K562 (cell line): Measurements from ENCODE around the gene DTHD1. TPM values are rescaled to one million over a fixed set of nuclear protein-coding genes. Genes with fewer than 3 reads are reported as not detected.

ENCODE experiments used
- ATAC-seq: fragments of 200-7000 bp; cut with Tn5 transposase; 3 replicates; pipeline ENCODE4 v1.9.1; 2020; ENCODE audit warnings: moderate library complexity
- BruUV-seq: library from RNA; stranded (reverse); fragments of 400-500 nt; replicated peaks from 2 replicates; lab custom pipeline; 2021; lab: Mats Ljungman, UMichigan
- CTCF ChIA-PET: fragments of 300-600 bp; formaldehyde crosslinking; extraction: SDS; loops from one replicate; lab custom pipeline; 2021; ENCODE audit warnings: low intra/inter-chr PET ratio; lab: Yijun Ruan, JAX
- POLR2A ChIA-PET: fragments of 300-600, 350-650 bp; sonication (Branson Sonifier 250); formaldehyde crosslinking; extraction: SDS; loops from one replicate; lab custom pipeline; 2021; ENCODE audit warnings: antibody characterized with exemption, inconsistent platforms; lab: Yijun Ruan, JAX
- DNase-seq, 4 experiments: peaks; one replicate each; pipeline versions ENCODE4 v3.0.0 to v3.0.0-alpha.2; 2011 to 2018; ENCODE audit warnings: low spot score in 3 of 4, mixed read lengths in 3 of 4; ENCODE audit errors: extremely low read depth in 1 of 4
- FAIRE-seq: peaks from 2 replicates; lab custom pipeline; 2011; peaks lifted over from hg19 to GRCh38; lab: Jason Lieb, UNC
- H2AFZ ChIP-seq: 2 replicates; pipeline ENCODE4 v1.6.0; 2011; ENCODE audit warnings: low read depth, low read length, control low read depth, inconsistent platforms
- H3K27ac ChIP-seq: fragments of 200-600 bp; 3 replicates; pipeline ENCODE4 v1.8.0; 2011; ENCODE audit warnings: low read depth, mild to moderate bottlenecking, control low read depth, inconsistent platforms, low read length, moderate library complexity, mixed read lengths; ENCODE audit errors: extremely low read depth
- H3K27me3 ChIP-seq, 2 experiments: fragments of 300-600 bp in 1 of 2; 2 replicates in 1 of 2; 3 replicates in 1 of 2; pipeline versions ENCODE4 v1.6.0 to v1.8.0; 2011; ENCODE audit warnings: inconsistent platforms in 2 of 2, low read length in 2 of 2, mild to moderate bottlenecking in 1 of 2, mixed read lengths in 1 of 2, moderate library complexity in 1 of 2; ENCODE audit not compliant: control insufficient read depth in 2 of 2, insufficient read depth in 2 of 2
- H3K36me3 ChIP-seq: fragments of 300-600 bp; 3 replicates; pipeline ENCODE4 v1.8.0; 2011; ENCODE audit warnings: mild to moderate bottlenecking, low read length, inconsistent platforms; ENCODE audit not compliant: control insufficient read depth, insufficient read depth
- H3K4me1 ChIP-seq, 2 experiments: fragments of 200-600 bp in 1 of 2; replicated peaks in 1 of 2; 2 replicates in 1 of 2; 3 replicates in 1 of 2; pipeline versions ENCODE4 v1.5.1 to v1.8.0; 2011; ENCODE audit warnings: inconsistent platforms in 2 of 2, low read length in 2 of 2, mild to moderate bottlenecking in 1 of 2, mixed read lengths in 1 of 2, moderate library complexity in 1 of 2; ENCODE audit not compliant: control insufficient read depth in 2 of 2, insufficient read depth in 2 of 2
- H3K4me2 ChIP-seq: 2 replicates; pipeline ENCODE4 v1.6.1; 2011; ENCODE audit warnings: low read length, control low read depth, inconsistent platforms, mixed read lengths; ENCODE audit not compliant: insufficient read depth
- H3K4me3 ChIP-seq: fragments of 200-600 bp; sonication (generic), shearing (Covaris generic); 2 replicates; pipeline ENCODE4 v1.5.1; 2016; ENCODE audit warnings: control low read depth, inconsistent platforms
- H3K79me2 ChIP-seq: fragments of 200-600 bp; 3 replicates; pipeline ENCODE4 v1.8.0; 2011; ENCODE audit warnings: low read length, inconsistent platforms; ENCODE audit not compliant: control insufficient read depth, insufficient read depth
- H3K9ac ChIP-seq, 2 experiments: 2 replicates each; pipeline versions ENCODE4 v1.6.0 to v1.6.1; 2011; ENCODE audit warnings: low read depth in 2 of 2, low read length in 2 of 2, control low read depth in 1 of 2, inconsistent platforms in 1 of 2, mild to moderate bottlenecking in 1 of 2, mixed read lengths in 1 of 2; ENCODE audit not compliant: insufficient read depth in 1 of 2
- H3K9me1 ChIP-seq: one replicate; pipeline ENCODE4 v1.6.0; 2011; ENCODE audit warnings: inconsistent platforms, mild to moderate bottlenecking, low read length, moderate library complexity; ENCODE audit not compliant: control insufficient read depth, insufficient read depth
- H3K9me3 ChIP-seq: replicated peaks from 2 replicates; pipeline ENCODE4 v1.5.1; 2011; ENCODE audit warnings: low read depth, low read length, inconsistent platforms; ENCODE audit not compliant: control insufficient read depth, insufficient read depth
- H4K20me1 ChIP-seq: replicated peaks from 2 replicates; pipeline ENCODE4 v1.6.1; 2011; ENCODE audit warnings: low read length, inconsistent platforms, mixed read lengths; ENCODE audit not compliant: control insufficient read depth, insufficient read depth
- ARHGAP35 ChIP-seq: fragments of 450-650 bp; IDR thresholded peaks from 2 replicates; pipeline ENCODE4 v1.6.1; 2018; ENCODE audit not compliant: partially characterized antibody
- DIDO1 ChIP-seq: fragments of 450-650 bp; IDR thresholded peaks from 2 replicates; pipeline ENCODE4 v1.6.1; 2016; ENCODE audit warnings: low read depth, missing biosample characterization, missing genetic modification characterization
- HEY1 ChIP-seq: fragments of 250-450 bp; sonication (Bioruptor Pico); IDR thresholded peaks from 2 replicates; pipeline ENCODE4 v1.5.0; 2020; ENCODE audit warnings: mild to moderate bottlenecking, moderate library complexity, borderline replicate concordance
- KAT8 ChIP-seq: fragments of 450-650 bp; IDR thresholded peaks from 2 replicates; pipeline ENCODE4 v1.6.1; 2016; ENCODE audit warnings: low read depth, mild to moderate bottlenecking
- ZNF583 ChIP-seq: fragments of 250-450 bp; sonication (Bioruptor Pico); IDR thresholded peaks from 2 replicates; pipeline ENCODE4 v1.4.0; 2020
- WGBS: fragments of 100-300 bp; shearing (Covaris generic); methylation state at CpG from one replicate; pipeline ENCODE4 v1.1.6; 2016; ENCODE audit warnings: low coverage, mixed read lengths; ENCODE audit not compliant: insufficient coverage; ENCODE audit errors: missing lambda C conversion rate; 5-methylcytosine and 5-hydroxymethylcytosine counted together
- in situ Hi-C: fragments of 300-500 bp; cut with MboI; formaldehyde crosslinking; loops from 4 replicates; pipeline ENCODE4 v1.15.0; 2018; ENCODE audit warnings: inconsistent platforms, mixed read lengths
- intact Hi-C: fragments of 100-400 bp; cut with micrococcal nuclease; formaldehyde crosslinking; loops from 2 replicates; pipeline ENCODE4 v1.14.2; 2022
- polyA plus RNA-seq, 8 experiments: library from polyadenylated mRNA; depleted of rRNA in 4 of 8; stranded (reverse) in 5 of 8; unstranded in 3 of 8; fragments of >200 nt; fragmentation: Nextera tagmentation in 2 of 8; fragmentation: Illumina TruSeq in 1 of 8; extraction: Ambion mirVana in 2 of 8; extraction: Trizol in 1 of 8; gene quantifications; 2 replicates each; pipeline versions ENCODE4 v1.2.1 to v1.2.3, GENCODE V29; 2011 to 2014; ENCODE audit warnings: inconsistent platforms in 1 of 8, missing spikeins in 1 of 8
- total RNA-seq, 7 experiments: library from RNA; depleted of rRNA in 6 of 7; stranded (reverse); fragments of >200 nt in 6 of 7; fragmentation: Illumina TruSeq in 2 of 7; extraction: Trizol in 2 of 7; gene quantifications; 2 replicates each; pipeline versions ENCODE4 v1.2.1 to v1.2.3, GENCODE V29; 2011 to 2021; ENCODE audit warnings: low replicate concordance in 1 of 7
- TF ChIP-seq, protein P1 (sequence below): fragments of 250-450 bp; sonication (Bioruptor Pico); IDR thresholded peaks from 2 replicates; pipeline ENCODE4 v1.4.0; 2020
- TF ChIP-seq, protein P2 (sequence below): fragments of 450-650 bp; IDR thresholded peaks from 2 replicates; pipeline ENCODE4 v1.6.1; 2016

Gene DTHD1
- total and polyA plus RNA-seq, 9 of the 15 experiments (the other 6 are each of a cell fraction or from before 2014, with no cell fraction given) = not detected

DNA sequence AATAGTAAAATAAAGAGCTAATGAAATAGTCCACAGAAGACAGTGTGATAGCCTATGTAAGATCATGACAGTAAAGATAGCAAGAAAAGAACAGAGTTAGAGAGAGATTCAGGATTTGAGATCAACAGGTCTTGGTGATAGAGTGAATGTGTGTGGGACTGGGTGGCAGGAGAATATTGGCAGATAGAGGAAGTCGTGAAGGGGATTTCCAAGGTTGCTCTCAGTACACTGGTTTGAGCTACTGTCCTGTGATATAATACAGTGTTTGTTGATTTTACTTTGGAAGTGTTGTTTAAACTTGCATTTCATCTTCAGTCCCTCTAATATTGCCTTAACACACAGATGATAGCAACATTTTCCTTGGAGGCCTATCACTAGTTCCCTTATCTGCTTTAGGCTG lies 44.1 kb downstream of the DTHD1 start:
- H3K4me2 ChIP-seq = no peak overlapping the region
- H3K79me2 ChIP-seq = no peaks in the 10 kb centered on the region
- ATAC-seq = no peak
- H3K9ac ChIP-seq = no peak overlapping the region
- no peaks in the 10 kb centered on the region for H3K9me1 ChIP-seq
- no peaks in the 10 kb centered on the region for H3K36me3 ChIP-seq
- intact Hi-C loops = no loop called here
- no peak overlapping the region for H3K4me3 ChIP-seq
- no peaks in the 10 kb centered on the region for H3K27me3 ChIP-seq
- no peaks in the 10 kb centered on the region for H3K9me3 ChIP-seq
- BruUV-seq = no TSS peak
- TF ChIP-seq, protein P1, sequence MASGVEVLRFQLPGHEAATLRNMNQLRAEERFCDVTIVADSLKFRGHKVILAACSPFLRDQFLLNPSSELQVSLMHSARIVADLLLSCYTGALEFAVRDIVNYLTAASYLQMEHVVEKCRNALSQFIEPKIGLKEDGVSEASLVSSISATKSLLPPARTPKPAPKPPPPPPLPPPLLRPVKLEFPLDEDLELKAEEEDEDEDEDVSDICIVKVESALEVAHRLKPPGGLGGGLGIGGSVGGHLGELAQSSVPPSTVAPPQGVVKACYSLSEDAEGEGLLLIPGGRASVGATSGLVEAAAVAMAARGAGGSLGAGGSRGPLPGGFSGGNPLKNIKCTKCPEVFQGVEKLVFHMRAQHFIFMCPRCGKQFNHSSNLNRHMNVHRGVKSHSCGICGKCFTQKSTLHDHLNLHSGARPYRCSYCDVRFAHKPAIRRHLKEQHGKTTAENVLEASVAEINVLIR = no peak
- TF ChIP-seq, protein P2, sequence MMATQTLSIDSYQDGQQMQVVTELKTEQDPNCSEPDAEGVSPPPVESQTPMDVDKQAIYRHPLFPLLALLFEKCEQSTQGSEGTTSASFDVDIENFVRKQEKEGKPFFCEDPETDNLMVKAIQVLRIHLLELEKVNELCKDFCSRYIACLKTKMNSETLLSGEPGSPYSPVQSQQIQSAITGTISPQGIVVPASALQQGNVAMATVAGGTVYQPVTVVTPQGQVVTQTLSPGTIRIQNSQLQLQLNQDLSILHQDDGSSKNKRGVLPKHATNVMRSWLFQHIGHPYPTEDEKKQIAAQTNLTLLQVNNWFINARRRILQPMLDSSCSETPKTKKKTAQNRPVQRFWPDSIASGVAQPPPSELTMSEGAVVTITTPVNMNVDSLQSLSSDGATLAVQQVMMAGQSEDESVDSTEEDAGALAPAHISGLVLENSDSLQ = no peak
- TF ChIP-seq DIDO1 (tag) (no peak), KAT8 (no peak), ZNF583 (CRISPR knock-in tag) (no peak), HEY1 (no peak), ARHGAP35 (no peak)
- TF ChIP-seq, all 486 proteins: peak for 0
- FAIRE-seq (no peak), DNase-seq (no peak)
- CTCF ChIA-PET = no interaction called here
- H4K20me1 ChIP-seq = no peaks in the 10 kb centered on the region
- H2AFZ ChIP-seq = no peak overlapping the region
- no peaks in the 10 kb centered on the region for H3K4me1 ChIP-seq
- in situ Hi-C loops = no loop called here
- WGBS = 0% methylated on average over 1 of the region's 1 CpG
- H3K27ac ChIP-seq = no peak overlapping the region
- POLR2A ChIA-PET = no interaction called here
